ENCODE results near the gene EPN2.

GRCh38 chr17:19309701-19310100 is 72.5 kb downstream of the EPN2 start:
- TF ChIP-seq CTCF (IDR thresholded peaks at IDR 0.05), result no peak
- no peak for TF ChIP-seq POLR2A (IDR thresholded peaks at IDR 0.05)
- no peak for TF ChIP-seq EP300 (IDR thresholded peaks at IDR 0.05)

Measured in tibial nerve (tissue), 4 donors.